Mesendoderm (in vitro differentiated cells): Measurements from ENCODE around the gene ABCA1.

ENCODE experiments used
- DNase-seq: peaks from one replicate; pipeline ENCODE4 v3.0.0; 2013
- H2AK5ac ChIP-seq: 2 replicates; pipeline ENCODE4 v1.6.1; 2013; ENCODE audit warnings: low read length, inconsistent platforms
- H2BK120ac ChIP-seq: 2 replicates; pipeline ENCODE4 v1.6.1; 2013; ENCODE audit warnings: low read depth, mild to moderate bottlenecking, low read length, moderate library complexity, mixed read lengths
- H2BK15ac ChIP-seq: replicated peaks from 2 replicates; pipeline ENCODE4 v1.6.1; 2013; ENCODE audit warnings: low read depth, mild to moderate bottlenecking, moderate library complexity
- H2BK5ac ChIP-seq: 2 replicates; pipeline ENCODE4 v1.6.1; 2013; ENCODE audit warnings: low read length, inconsistent platforms
- H3K18ac ChIP-seq: 2 replicates; pipeline ENCODE4 v1.6.1; 2013; ENCODE audit warnings: mild to moderate bottlenecking, low read length, mixed read lengths
- H3K23ac ChIP-seq: one replicate; pipeline ENCODE4 v1.6.1; 2013; ENCODE audit warnings: low read length
- H3K27ac ChIP-seq: 2 replicates; pipeline ENCODE4 v1.5.1; 2013; ENCODE audit warnings: low read depth, mild to moderate bottlenecking, inconsistent platforms, low read length, moderate library complexity
- H3K27me3 ChIP-seq: 2 replicates; pipeline ENCODE4 v1.6.1; 2013; ENCODE audit warnings: low read length, control low read depth, mild to moderate bottlenecking, inconsistent platforms; ENCODE audit not compliant: insufficient read depth, poor library complexity
- H3K36me3 ChIP-seq: 2 replicates; pipeline ENCODE4 v1.6.1; 2013; ENCODE audit warnings: low read length, inconsistent platforms; ENCODE audit not compliant: control insufficient read depth, insufficient read depth
- H3K4ac ChIP-seq: one replicate; pipeline ENCODE4 v1.6.1; 2013; ENCODE audit warnings: low read depth, mild to moderate bottlenecking, low read length, moderate library complexity
- H3K4me1 ChIP-seq: 2 replicates; pipeline ENCODE4 v1.6.1; 2013; ENCODE audit warnings: low read depth, low read length, inconsistent platforms; ENCODE audit not compliant: control insufficient read depth
- H3K4me2 ChIP-seq: 2 replicates; pipeline ENCODE4 v1.6.1; 2013; ENCODE audit warnings: low read length
- H3K4me3 ChIP-seq: 2 replicates; pipeline ENCODE4 v1.5.1; 2013; ENCODE audit warnings: mild to moderate bottlenecking, low read length
- H3K56ac ChIP-seq: one replicate; pipeline ENCODE4 v1.6.1; 2013; ENCODE audit warnings: low read length
- H3K79me1 ChIP-seq: 2 replicates; pipeline ENCODE4 v1.6.1; 2013; ENCODE audit warnings: low read length, inconsistent platforms
- H3K79me2 ChIP-seq: 2 replicates; pipeline ENCODE4 v1.6.1; 2013; ENCODE audit warnings: mild to moderate bottlenecking, low read length; ENCODE audit not compliant: control insufficient read depth, insufficient read depth
- H3K9ac ChIP-seq: 2 replicates; pipeline ENCODE4 v1.6.1; 2013; ENCODE audit warnings: low read length, inconsistent platforms
- H4K5ac ChIP-seq: one replicate; pipeline ENCODE4 v1.6.1; 2013; ENCODE audit warnings: low read length
- H4K8ac ChIP-seq: one replicate; pipeline ENCODE4 v1.6.1; 2013; ENCODE audit warnings: low read depth, mild to moderate bottlenecking, control low read depth, low read length, moderate library complexity
- WGBS: extraction: QIAGEN DNeasy Blood & Tissue Kit; methylation state at CpG from one replicate; pipeline ENCODE4 v1.1.7; 2013; ENCODE audit warnings: low lambda C conversion rate, missing lambda C conversion rate; ENCODE audit not compliant: insufficient coverage; ENCODE audit errors: extremely low coverage; 5-methylcytosine and 5-hydroxymethylcytosine counted together

Gene ABCA1

DNA sequence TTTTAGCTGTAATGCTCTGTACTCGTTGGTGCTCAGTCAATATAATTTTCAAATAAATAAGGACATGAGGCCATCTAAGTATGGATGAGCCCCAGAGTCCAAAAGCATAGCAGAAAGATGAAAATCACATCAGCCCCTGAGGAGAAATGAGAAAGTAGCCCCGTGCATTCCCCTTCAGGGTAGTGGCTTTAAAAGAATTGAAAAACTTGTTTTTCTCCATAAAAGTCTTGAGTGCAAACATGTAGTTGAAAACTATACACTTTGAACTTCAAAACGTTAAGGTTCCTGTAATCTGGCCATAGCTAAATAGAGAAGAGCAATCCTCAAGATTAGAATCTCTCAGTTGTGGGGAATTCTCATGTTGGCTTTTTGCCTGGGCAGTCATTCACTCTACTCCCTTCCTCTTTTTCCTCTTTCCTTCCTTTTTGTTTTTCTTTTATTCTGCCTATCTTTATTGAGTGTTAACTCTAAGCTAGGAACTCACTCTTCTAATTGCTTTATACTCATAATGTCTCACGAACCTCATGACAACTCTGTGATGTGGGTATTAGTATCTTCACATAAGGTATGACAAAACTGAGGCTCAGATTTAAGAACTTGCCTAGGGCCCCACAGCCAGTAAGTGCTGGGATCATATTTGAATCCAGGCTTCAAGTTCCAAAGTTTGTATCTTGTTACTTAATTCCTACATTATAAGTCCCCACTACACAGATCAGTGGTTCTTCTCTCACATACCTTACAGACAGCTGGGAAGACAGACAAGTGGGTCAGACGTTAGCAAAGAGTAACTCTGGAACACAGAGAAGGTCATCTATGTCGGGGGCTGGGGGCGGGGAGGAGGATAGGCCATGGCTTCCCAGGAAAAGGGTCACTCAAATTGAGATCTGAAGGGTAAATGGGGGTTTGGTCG is 46.4 kb upstream of the ABCA1 start:
- no peak overlapping the region for H3K56ac ChIP-seq
- H3K79me1 ChIP-seq = no peaks in the 10 kb centered on the region
- H3K4me3 ChIP-seq = no peak overlapping the region
- no peak overlapping the region for H3K4ac ChIP-seq
- no peak for DNase-seq
- H3K4me2 ChIP-seq = no peak overlapping the region
- no peak overlapping the region for H4K5ac ChIP-seq
- no peak overlapping the region for H2BK15ac ChIP-seq
- H3K18ac ChIP-seq = no peak overlapping the region
- WGBS = no CpG with 5 or more reads among the region's 8 CpGs
- H2AK5ac ChIP-seq = no peak overlapping the region
- no peaks in the 10 kb centered on the region for H3K36me3 ChIP-seq
- no peak overlapping the region for H3K23ac ChIP-seq
- H3K4me1 ChIP-seq = no peaks in the 10 kb centered on the region
- no peak overlapping the region for H2BK5ac ChIP-seq
- H3K27ac ChIP-seq = no peak overlapping the region
- no peak overlapping the region for H3K9ac ChIP-seq
- no peaks in the 10 kb centered on the region for H3K27me3 ChIP-seq
- H4K8ac ChIP-seq = no peak overlapping the region
- no peaks in the 10 kb centered on the region for H3K79me2 ChIP-seq
- H2BK120ac ChIP-seq = no peak overlapping the region

DNA sequence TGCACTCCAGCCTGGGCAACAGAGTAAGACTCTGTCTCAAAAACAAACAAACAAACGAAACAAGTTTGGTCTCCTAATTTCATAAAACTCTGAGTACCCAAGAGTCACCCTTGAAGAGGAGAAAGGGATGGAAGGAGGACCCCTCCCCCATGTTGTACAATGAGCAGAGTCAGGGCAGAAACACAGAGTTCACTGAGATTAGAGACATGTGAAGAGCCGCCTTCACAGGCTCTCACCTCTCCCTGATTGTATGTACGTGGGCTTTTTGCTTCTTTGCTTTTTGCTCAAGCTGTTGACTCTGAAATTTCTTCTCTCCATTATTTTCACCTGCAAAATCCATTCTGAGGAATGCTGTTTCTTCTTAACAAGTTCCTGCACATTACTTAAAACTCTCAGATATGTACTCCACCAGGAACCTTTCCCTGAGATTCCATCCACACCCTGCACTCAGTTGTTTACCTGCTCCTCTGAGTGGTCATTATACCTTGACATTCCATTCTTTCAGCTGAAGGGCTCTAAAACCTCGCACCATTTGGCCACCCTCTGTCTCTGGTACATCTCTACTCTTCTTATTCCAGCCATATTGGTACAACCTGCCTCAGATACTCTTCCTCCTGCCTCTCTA is 44.4 kb upstream of the ABCA1 start:
- no peak overlapping the region for H2BK120ac ChIP-seq
- H3K9ac ChIP-seq = no peak overlapping the region
- H3K56ac ChIP-seq = no peak overlapping the region
- H3K4me3 ChIP-seq = no peak overlapping the region
- no peaks in the 10 kb centered on the region for H3K4me1 ChIP-seq
- WGBS = no CpG with 5 or more reads among the region's 4 CpGs
- H4K5ac ChIP-seq = no peak overlapping the region
- H2BK5ac ChIP-seq = no peak overlapping the region
- H3K27ac ChIP-seq = no peak overlapping the region
- DNase-seq = no peak
- H3K23ac ChIP-seq = no peak overlapping the region
- H3K79me2 ChIP-seq = no peaks in the 10 kb centered on the region
- H3K4me2 ChIP-seq = no peak overlapping the region
- H3K18ac ChIP-seq = no peak overlapping the region
- H4K8ac ChIP-seq = no peak overlapping the region
- H3K36me3 ChIP-seq = no peaks in the 10 kb centered on the region
- H2AK5ac ChIP-seq = no peak overlapping the region
- H3K4ac ChIP-seq = no peak overlapping the region
- no peaks in the 10 kb centered on the region for H3K27me3 ChIP-seq
- H3K79me1 ChIP-seq = no peaks in the 10 kb centered on the region
- no peak overlapping the region for H2BK15ac ChIP-seq

DNA sequence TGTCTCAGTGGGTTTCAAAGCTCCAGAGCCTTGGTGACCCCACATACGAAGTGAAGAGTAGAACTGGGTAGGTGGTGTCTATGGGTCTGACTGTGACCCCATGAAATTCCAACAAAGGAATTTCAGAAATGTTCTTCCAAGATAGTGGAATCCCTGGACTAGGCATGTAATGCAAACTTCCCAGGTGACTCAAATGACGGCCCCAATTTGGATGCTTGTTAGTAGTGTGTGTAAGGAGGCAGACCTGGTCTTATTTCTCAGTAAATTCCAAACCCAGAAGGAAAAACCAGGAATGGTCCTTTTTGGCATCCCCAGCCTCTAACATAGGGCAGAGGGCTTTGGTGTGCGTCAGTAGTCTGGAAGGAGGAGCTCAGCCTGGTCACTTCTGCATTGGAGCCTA is 43.6 kb upstream of the ABCA1 start:
- Histone ChIP-seq H3K79me1 (no peaks in the 10 kb centered on the region), H3K27ac (no peak overlapping the region), H3K36me3 (no peaks in the 10 kb centered on the region), H3K9ac (no peak overlapping the region), H3K56ac (no peak overlapping the region), H3K4me1 (no peaks in the 10 kb centered on the region), H3K79me2 (no peaks in the 10 kb centered on the region), H4K5ac (no peak overlapping the region), H2AK5ac (no peak overlapping the region), H3K4me2 (no peak overlapping the region), H2BK15ac (no peak overlapping the region), H3K4me3 (no peak overlapping the region), H2BK5ac (no peak overlapping the region), H3K27me3 (no peaks in the 10 kb centered on the region), H4K8ac (no peak overlapping the region), H2BK120ac (no peak overlapping the region), H3K23ac (no peak overlapping the region), H3K18ac (no peak overlapping the region), H3K4ac (no peak overlapping the region)
- no CpG with 5 or more reads among the region's 3 CpGs for WGBS
- DNase-seq = peak; percentile 66

DNA sequence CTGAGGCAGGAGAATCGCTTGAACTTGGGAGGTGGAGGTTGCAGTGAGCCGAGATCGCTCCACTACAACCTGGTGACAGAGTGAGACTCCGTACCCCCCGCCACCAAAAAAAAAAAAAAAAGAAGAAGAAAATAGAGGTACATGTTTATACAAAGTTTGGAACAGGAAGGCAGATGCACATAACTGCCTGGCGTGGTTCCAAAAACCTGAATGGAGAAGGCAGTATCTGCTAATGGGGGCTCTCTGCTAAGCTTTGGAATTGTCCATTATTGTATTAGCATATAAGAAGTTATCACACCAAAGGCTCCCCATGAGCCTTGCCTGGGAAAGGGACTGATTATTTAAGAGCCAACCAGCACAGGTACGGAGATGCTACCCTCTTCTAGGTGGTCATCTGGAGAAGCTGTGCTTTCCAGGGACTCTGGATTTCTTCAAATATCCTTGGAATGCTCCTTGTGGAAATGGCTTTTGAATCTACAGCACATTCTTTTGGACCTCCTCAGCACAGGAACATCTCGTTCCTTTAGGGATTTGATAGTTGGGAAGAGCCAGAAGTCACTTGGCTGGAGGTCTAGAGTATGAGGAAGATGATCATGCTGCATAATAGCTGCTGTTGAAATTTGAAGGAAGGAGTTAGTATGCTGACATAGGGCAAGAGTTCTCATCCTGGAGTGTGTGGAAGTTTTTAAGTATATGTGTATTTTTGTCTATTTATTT is 42.5 kb upstream of the ABCA1 start:
- Histone ChIP-seq H3K36me3 (no peaks in the 10 kb centered on the region), H3K79me1 (no peaks in the 10 kb centered on the region), H3K4me2 (no peak overlapping the region), H4K5ac (no peak overlapping the region), H3K18ac (no peak overlapping the region), H3K56ac (no peak overlapping the region), H3K9ac (no peak overlapping the region), H3K27me3 (no peaks in the 10 kb centered on the region), H2BK120ac (no peak overlapping the region), H3K4me3 (no peak overlapping the region), H3K4me1 (no peaks in the 10 kb centered on the region), H3K27ac (no peak overlapping the region), H4K8ac (no peak overlapping the region), H2BK5ac (no peak overlapping the region), H3K23ac (no peak overlapping the region), H2AK5ac (no peak overlapping the region), H3K4ac (no peak overlapping the region), H3K79me2 (no peaks in the 10 kb centered on the region), H2BK15ac (no peak overlapping the region)
- no CpG with 5 or more reads among the region's 8 CpGs for WGBS
- DNase-seq = peak; percentile 65

DNA sequence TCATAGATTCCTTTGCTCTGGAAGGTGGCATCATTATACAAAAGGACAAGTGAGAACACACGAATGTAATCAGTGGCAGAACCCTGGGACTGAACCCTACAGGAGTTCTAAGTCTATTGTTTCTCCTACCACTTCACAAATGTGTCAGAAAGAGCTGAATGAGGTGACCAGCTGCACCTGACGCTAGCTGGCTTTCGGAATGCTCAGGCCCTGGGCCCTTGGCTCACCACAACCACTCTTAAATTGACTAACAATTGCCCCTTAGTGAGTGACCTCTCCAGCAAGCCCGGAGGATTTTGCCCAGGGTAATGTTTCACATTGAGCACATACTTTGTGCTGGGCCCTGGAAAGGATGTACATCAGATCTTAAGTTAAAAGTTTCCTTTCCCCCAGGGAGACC is 41.2 kb upstream of the ABCA1 start:
- H4K8ac ChIP-seq = no peak overlapping the region
- no peak for DNase-seq
- no peaks in the 10 kb centered on the region for H3K79me1 ChIP-seq
- H3K56ac ChIP-seq = peak overlapping the region; percentile 89
- no peaks in the 10 kb centered on the region for H3K36me3 ChIP-seq
- H3K4ac ChIP-seq = no peak overlapping the region
- H3K9ac ChIP-seq = no peak overlapping the region
- H3K4me3 ChIP-seq = no peak overlapping the region
- H2AK5ac ChIP-seq = no peak overlapping the region
- no peak overlapping the region for H4K5ac ChIP-seq
- no peaks in the 10 kb centered on the region for H3K4me1 ChIP-seq
- no peak overlapping the region for H3K27ac ChIP-seq
- whole genome bisulfite sequencing = no CpG with 5 or more reads among the region's 4 CpGs
- H2BK120ac ChIP-seq = no peak overlapping the region
- no peaks in the 10 kb centered on the region for H3K79me2 ChIP-seq
- H2BK5ac ChIP-seq = no peak overlapping the region
- H3K4me2 ChIP-seq = no peak overlapping the region
- no peak overlapping the region for H3K18ac ChIP-seq
- H3K23ac ChIP-seq = no peak overlapping the region
- no peak overlapping the region for H2BK15ac ChIP-seq
- H3K27me3 ChIP-seq = no peaks in the 10 kb centered on the region
